Epithelial cell of esophagus (primary cell): ENCODE measurements around the gene PSORS1C1.

Source experiments
- DNase-seq: peaks from one replicate; pipeline ENCODE4 v3.0.0; 2010; ENCODE audit warnings: low read depth
- H3K4me3 ChIP-seq: 2 replicates; pipeline ENCODE4 v1.5.1; 2011; ENCODE audit warnings: mild to moderate bottlenecking, low read length, control low read depth
- CTCF ChIP-seq: IDR thresholded peaks from 2 replicates; pipeline ENCODE4 v1.5.1; 2011; ENCODE audit warnings: low read depth, mild to moderate bottlenecking, low read length, control low read depth, inconsistent platforms; ENCODE audit not compliant: insufficient read depth; ENCODE audit errors: missing control alignments

PSORS1C1 gene

GRCh38 chr6:31090275-31090972, 24.2 kb upstream of the PSORS1C1 start:
- TF ChIP-seq CTCF, result no peak
- H3K4me3 ChIP-seq, result no peak overlapping the region
- DNase-seq, result no peak

- no peak for DNase-seq
- TF ChIP-seq CTCF, result no peak
Measured at GRCh38 chr6:31090973-31091364, 23.6 kb upstream of the PSORS1C1 start.

GRCh38 chr6:31091680-31092079, 22.9 kb upstream of the PSORS1C1 start:
- no peak for DNase-seq

More at GRCh38 chr6:31090973-31091364, 23.6 kb upstream of the PSORS1C1 start:
- H3K4me3 ChIP-seq, result no peak overlapping the region

GRCh38 chr6:31092238-31092637, 22.4 kb upstream of the PSORS1C1 start:
- TF ChIP-seq CTCF, result no peak

More at GRCh38 chr6:31091680-31092079, 22.9 kb upstream of the PSORS1C1 start:
- TF ChIP-seq CTCF, result no peak
- H3K4me3 ChIP-seq, result no peak overlapping the region

GRCh38 chr6:31092769-31093505, 21.7 kb upstream of the PSORS1C1 start:
- H3K4me3 ChIP-seq, result no peak overlapping the region
- no peak for TF ChIP-seq CTCF

More at GRCh38 chr6:31092238-31092637, 22.4 kb upstream of the PSORS1C1 start:
- H3K4me3 ChIP-seq, result no peak overlapping the region
- DNase-seq, result no peak

GRCh38 chr6:31094389-31094881, 20.2 kb upstream of the PSORS1C1 start:
- H3K4me3 ChIP-seq, result no peak overlapping the region
- peak; percentile 33 for DNase-seq
- no peak for TF ChIP-seq CTCF

More at GRCh38 chr6:31092769-31093505, 21.7 kb upstream of the PSORS1C1 start:
- no peak for DNase-seq
